Middle frontal gyrus (tissue), 1 donor: Measurements from ENCODE around the gene FST.

Experiments
- DNase-seq: peaks from one replicate; pipeline ENCODE4 v3.0.0-alpha.2; 2015; ENCODE audit warnings: low spot score; ENCODE audit errors: extremely low spot score

FST gene

DNA sequence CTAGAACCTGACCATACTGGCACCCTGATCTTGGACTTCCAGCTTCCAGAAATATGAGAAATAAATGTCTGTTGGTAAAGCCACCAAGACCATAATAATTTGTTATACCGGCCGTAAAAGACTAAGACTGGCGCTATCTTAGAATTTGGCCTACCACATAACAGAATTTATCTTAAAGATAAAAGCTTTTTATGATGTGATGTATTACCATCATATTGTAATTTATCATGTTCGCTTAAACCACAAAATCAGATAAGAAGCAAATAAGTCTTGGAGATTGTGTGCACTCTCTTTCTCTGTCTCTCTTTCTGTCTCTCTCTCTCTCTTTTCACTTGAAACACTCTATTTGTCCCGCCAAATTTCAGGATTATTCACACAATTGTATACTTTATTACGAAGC, 35.6 kb downstream of the FST start:
- no peak for DNase-seq

DNA sequence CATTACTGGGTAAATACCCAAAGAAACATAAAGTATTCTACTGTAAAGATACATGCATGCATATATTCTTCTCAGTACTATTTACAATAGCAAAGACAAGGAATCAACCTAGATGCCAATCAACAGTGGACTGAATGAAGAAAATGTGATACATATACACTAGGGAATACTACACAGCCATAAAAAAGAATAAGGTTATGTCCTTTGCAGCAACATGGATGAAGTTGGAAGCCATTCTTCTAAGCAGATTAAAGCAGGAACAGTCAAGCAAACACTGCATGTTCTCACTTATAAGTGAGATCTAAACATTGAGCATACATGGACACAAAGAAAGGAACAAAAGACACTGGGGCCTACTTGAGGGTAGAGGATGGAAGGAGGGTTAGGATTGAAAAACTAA, 40.4 kb downstream of the FST start:
- DNase-seq: no peak
